Neuronal stem cell (in vitro differentiated cells): ENCODE results near the gene CSNK1D.

Experiments
- DNase-seq: peaks from one replicate; pipeline ENCODE4 v3.0.0-alpha.2; 2013; ENCODE audit warnings: low spot score
- H2AFZ ChIP-seq: one replicate; pipeline ENCODE4 v1.6.1; 2013; ENCODE audit warnings: mild to moderate bottlenecking, low read length, inconsistent platforms
- H2AK5ac ChIP-seq: 2 replicates; pipeline ENCODE4 v1.6.1; 2013; ENCODE audit warnings: low read depth, mild to moderate bottlenecking, inconsistent platforms, low read length, moderate library complexity, mixed read lengths
- H2BK120ac ChIP-seq: 2 replicates; pipeline ENCODE4 v1.6.1; 2013; ENCODE audit warnings: low read depth, mild to moderate bottlenecking, inconsistent platforms, low read length, moderate library complexity, mixed read lengths
- H2BK12ac ChIP-seq: one replicate; pipeline ENCODE4 v1.6.1; 2013; ENCODE audit warnings: low read length, inconsistent platforms
- H2BK15ac ChIP-seq: 2 replicates; pipeline ENCODE4 v1.6.1; 2013; ENCODE audit warnings: mild to moderate bottlenecking, low read length, inconsistent platforms, mixed read lengths
- H2BK5ac ChIP-seq: one replicate; pipeline ENCODE4 v1.6.1; 2013; ENCODE audit warnings: inconsistent platforms, mild to moderate bottlenecking, low read length, moderate library complexity
- H3K14ac ChIP-seq: one replicate; pipeline ENCODE4 v1.6.1; 2013; ENCODE audit warnings: low read length, inconsistent platforms
- H3K18ac ChIP-seq: 2 replicates; pipeline ENCODE4 v1.6.1; 2013; ENCODE audit warnings: low read length, inconsistent platforms
- H3K23ac ChIP-seq: 2 replicates; pipeline ENCODE4 v1.6.1; 2013; ENCODE audit warnings: low read depth, mild to moderate bottlenecking, mixed read lengths, low read length, inconsistent platforms; ENCODE audit not compliant: poor library complexity
- H3K27ac ChIP-seq: replicated peaks from 3 replicates; pipeline ENCODE4 v1.5.1; 2013; ENCODE audit warnings: low read length, inconsistent platforms
- H3K27me3 ChIP-seq, 3 experiments: 2 replicates each; pipeline ENCODE4 v1.6.1; 2013; ENCODE audit warnings: low read length in 3 of 3, mild to moderate bottlenecking in 2 of 3, inconsistent platforms in 1 of 3, low read depth in 1 of 3, mixed read lengths in 1 of 3, moderate library complexity in 1 of 3; ENCODE audit not compliant: control insufficient read depth in 3 of 3, insufficient read depth in 3 of 3
- H3K36me3 ChIP-seq, 2 donors: replicated peaks in 1 of 2; 2 replicates each; pipeline ENCODE4 v1.6.1; 2013; ENCODE audit warnings: low read length in 2 of 2; ENCODE audit not compliant: control insufficient read depth in 2 of 2, insufficient read depth in 2 of 2
- H3K4ac ChIP-seq: 2 replicates; pipeline ENCODE4 v1.6.1; 2013; ENCODE audit warnings: inconsistent platforms, mild to moderate bottlenecking, low read length, moderate library complexity
- H3K4me1 ChIP-seq, 2 donors: 1 replicate in 1 of 2; 2 replicates in 1 of 2; pipeline ENCODE4 v1.6.1; 2013; ENCODE audit warnings: low read length in 2 of 2, low read depth in 1 of 2; ENCODE audit not compliant: control insufficient read depth in 2 of 2, insufficient read depth in 1 of 2
- H3K4me2 ChIP-seq: one replicate; pipeline ENCODE4 v1.6.1; 2013; ENCODE audit warnings: mild to moderate bottlenecking, low read length, inconsistent platforms; ENCODE audit not compliant: insufficient read depth, poor library complexity, severe bottlenecking
- H3K4me3 ChIP-seq, 2 donors: 2 replicates each; pipeline ENCODE4 v1.5.1; 2013; ENCODE audit warnings: low read length in 2 of 2, mild to moderate bottlenecking in 2 of 2, inconsistent platforms in 1 of 2, moderate library complexity in 1 of 2
- H3K79me1 ChIP-seq: one replicate; pipeline ENCODE4 v1.6.1; 2013; ENCODE audit warnings: low read depth, mild to moderate bottlenecking, inconsistent platforms, low read length, moderate library complexity
- H3K9ac ChIP-seq: one replicate; pipeline ENCODE4 v1.6.1; 2013; ENCODE audit warnings: mild to moderate bottlenecking, low read depth, low read length, inconsistent platforms; ENCODE audit not compliant: poor library complexity
- H3K9me3 ChIP-seq, 2 donors: replicated peaks in 1 of 2; 2 replicates each; pipeline versions ENCODE3 to v1.6.1; 2013; ENCODE audit warnings: low read length in 2 of 2, mild to moderate bottlenecking in 2 of 2, inconsistent platforms in 1 of 2, low read depth in 1 of 2, mixed read lengths in 1 of 2, moderate library complexity in 1 of 2; ENCODE audit not compliant: control insufficient read depth in 2 of 2, insufficient read depth in 1 of 2
- H4K8ac ChIP-seq: one replicate; pipeline ENCODE4 v1.6.1; 2013; ENCODE audit warnings: low read depth, mild to moderate bottlenecking, inconsistent platforms, low read length, moderate library complexity
- H4K91ac ChIP-seq: one replicate; pipeline ENCODE4 v1.6.1; 2013; ENCODE audit warnings: low read length, low read depth, mild to moderate bottlenecking, inconsistent platforms; ENCODE audit not compliant: poor library complexity
- WGBS, 2 donors: extraction: QIAGEN DNeasy Blood & Tissue Kit; methylation state at CpG; one replicate each; pipeline ENCODE4 v1.1.7; 2013; ENCODE audit warnings: missing lambda C conversion rate in 2 of 2, mixed read lengths in 1 of 2; ENCODE audit not compliant: insufficient read length in 2 of 2, insufficient replicate concordance in 1 of 2; ENCODE audit errors: extremely low coverage in 2 of 2; 5-methylcytosine and 5-hydroxymethylcytosine counted together

Gene CSNK1D

GRCh38 chr17:82200743-82201497 is 72.6 kb downstream of the CSNK1D start:
- H2BK15ac ChIP-seq, result no peak overlapping the region
- no peak overlapping the region for H2AFZ ChIP-seq
- H3K27me3 ChIP-seq, result no peaks in the 10 kb centered on the region
- no peak overlapping the region for H3K18ac ChIP-seq
- H3K4me1 ChIP-seq, result no peaks in the 10 kb centered on the region
- peaks cover 0 to 4% of the 10 kb centered on the region in 2 donors for H3K9me3 ChIP-seq
- H4K91ac ChIP-seq, result no peak overlapping the region
- no peak overlapping the region for H3K4ac ChIP-seq
- no peak for DNase-seq
- no CpG with 5 or more reads among the region's 13 CpGs for WGBS, 2 donors
- H3K23ac ChIP-seq, result peak overlapping the region; percentile 89
- no peak overlapping the region for H3K9ac ChIP-seq
- H4K8ac ChIP-seq, result no peak overlapping the region
- no peak overlapping the region for H2BK12ac ChIP-seq
- no peak overlapping the region for H2BK5ac ChIP-seq
- no peak overlapping the region for H2BK120ac ChIP-seq
- no peak overlapping the region for H3K14ac ChIP-seq
- no peak overlapping the region for H3K4me3 ChIP-seq
- no peak overlapping the region for H3K27ac ChIP-seq
- H3K4me2 ChIP-seq, result no peak overlapping the region
- H2AK5ac ChIP-seq, result no peak overlapping the region
- H3K79me1 ChIP-seq, result peaks cover 9% of the 10 kb centered on the region
- H3K36me3 ChIP-seq, result peaks cover 26 to 46% of the 10 kb centered on the region in 2 donors

- DNase-seq, result no peak
These were observed 73.4 kb downstream of the CSNK1D start for GRCh38 chr17:82200135-82200534.

GRCh38 chr17:82199496-82199895 is 74.0 kb downstream of the CSNK1D start:
- no peak for DNase-seq
- WGBS, 2 donors, result no CpG with 5 or more reads among the region's 12 CpGs
- no peak overlapping the region for H3K23ac ChIP-seq

More at GRCh38 chr17:82200135-82200534, 73.4 kb downstream of the CSNK1D start:
- H3K4me1 ChIP-seq, result no peaks in the 10 kb centered on the region
- H3K4me2 ChIP-seq, result no peak overlapping the region
- H4K8ac ChIP-seq, result no peak overlapping the region
- peaks cover 0 to 4% of the 10 kb centered on the region in 2 donors for H3K9me3 ChIP-seq
- peaks cover 7% of the 10 kb centered on the region for H3K79me1 ChIP-seq
- no peak overlapping the region for H2AFZ ChIP-seq
- H4K91ac ChIP-seq, result no peak overlapping the region
- WGBS, 2 donors, result no CpG with 5 or more reads among the region's 17 CpGs
- no peak overlapping the region for H3K27ac ChIP-seq
- no peak overlapping the region for H3K4me3 ChIP-seq
- H2BK12ac ChIP-seq, result no peak overlapping the region
- no peak overlapping the region for H3K18ac ChIP-seq
- no peak overlapping the region for H2BK15ac ChIP-seq
- peaks cover 26 to 54% of the 10 kb centered on the region in 2 donors for H3K36me3 ChIP-seq
- H2BK5ac ChIP-seq, result peak overlapping the region; percentile 35
- H3K27me3 ChIP-seq, result no peaks in the 10 kb centered on the region
- no peak overlapping the region for H2BK120ac ChIP-seq
- peak overlapping the region; percentile 92 for H3K23ac ChIP-seq
- no peak overlapping the region for H2AK5ac ChIP-seq
- H3K9ac ChIP-seq, result no peak overlapping the region
- no peak overlapping the region for H3K4ac ChIP-seq
- H3K14ac ChIP-seq, result no peak overlapping the region

GRCh38 chr17:82198092-82198491 is 75.4 kb downstream of the CSNK1D start:
- H3K27ac ChIP-seq, result no peak overlapping the region
- no peaks in the 10 kb centered on the region for H3K4me1 ChIP-seq
- H3K4ac ChIP-seq, result no peak overlapping the region
- no peak overlapping the region for H3K4me2 ChIP-seq
- no peak overlapping the region for H2BK120ac ChIP-seq
- H4K8ac ChIP-seq, result no peak overlapping the region
- no peak overlapping the region for H2BK5ac ChIP-seq
- no peak overlapping the region for H3K14ac ChIP-seq
- no peak for DNase-seq
- no peak overlapping the region for H2AK5ac ChIP-seq
- no peak overlapping the region for H3K18ac ChIP-seq
- WGBS, 2 donors, result no CpG with 5 or more reads among the region's 4 CpGs
- peaks cover 34 to 71% of the 10 kb centered on the region in 2 donors for H3K36me3 ChIP-seq
- no peak overlapping the region for H3K9ac ChIP-seq
- no peak overlapping the region for H2BK15ac ChIP-seq
- H3K9me3 ChIP-seq, result peaks cover 0 to 6% of the 10 kb centered on the region in 2 donors
- no peaks in the 10 kb centered on the region for H3K27me3 ChIP-seq
- H3K79me1 ChIP-seq, result peaks cover 2% of the 10 kb centered on the region
- no peak overlapping the region for H3K23ac ChIP-seq
- H2BK12ac ChIP-seq, result no peak overlapping the region
- no peak overlapping the region for H2AFZ ChIP-seq
- no peak overlapping the region for H3K4me3 ChIP-seq
- H4K91ac ChIP-seq, result no peak overlapping the region

More at GRCh38 chr17:82199496-82199895, 74.0 kb downstream of the CSNK1D start:
- no peak overlapping the region for H2AK5ac ChIP-seq
- no peak overlapping the region for H2BK5ac ChIP-seq
- no peak overlapping the region for H3K4me2 ChIP-seq
- H3K9ac ChIP-seq, result no peak overlapping the region
- no peak overlapping the region for H3K18ac ChIP-seq
- no peak overlapping the region for H2BK12ac ChIP-seq
- H3K4me1 ChIP-seq, result no peaks in the 10 kb centered on the region
- no peak overlapping the region for H2AFZ ChIP-seq
- peaks cover 31 to 60% of the 10 kb centered on the region in 2 donors for H3K36me3 ChIP-seq
- H4K91ac ChIP-seq, result no peak overlapping the region
- no peak overlapping the region for H3K14ac ChIP-seq
- no peak overlapping the region for H2BK120ac ChIP-seq
- no peak overlapping the region for H2BK15ac ChIP-seq
- H3K9me3 ChIP-seq, result peaks cover 0 to 6% of the 10 kb centered on the region in 2 donors
- H4K8ac ChIP-seq, result no peak overlapping the region
- no peak overlapping the region for H3K4ac ChIP-seq
- no peak overlapping the region for H3K27ac ChIP-seq
- no peak overlapping the region for H3K4me3 ChIP-seq
- H3K27me3 ChIP-seq, result no peaks in the 10 kb centered on the region
- H3K79me1 ChIP-seq, result peaks cover 7% of the 10 kb centered on the region
